GM21619 (cell line): ENCODE data around the gene MYO16.
"Not testable (repeated sequence)": the region's sequence is repeated elsewhere in the genome, so short reads cannot be mapped to it uniquely, and the experiment has no call there.

ENCODE experiments used
- ATAC-seq: cut with Tn5 transposase; IDR thresholded peaks from one replicate; pipeline ENCODE4 v1.9.1; 2021; ENCODE audit not compliant: unreplicated experiment

Gene MYO16

GRCh38 chr13:109033090-109033489 lies 403.7 kb downstream of the MYO16 start:
- no peak for ATAC-seq

DNA sequence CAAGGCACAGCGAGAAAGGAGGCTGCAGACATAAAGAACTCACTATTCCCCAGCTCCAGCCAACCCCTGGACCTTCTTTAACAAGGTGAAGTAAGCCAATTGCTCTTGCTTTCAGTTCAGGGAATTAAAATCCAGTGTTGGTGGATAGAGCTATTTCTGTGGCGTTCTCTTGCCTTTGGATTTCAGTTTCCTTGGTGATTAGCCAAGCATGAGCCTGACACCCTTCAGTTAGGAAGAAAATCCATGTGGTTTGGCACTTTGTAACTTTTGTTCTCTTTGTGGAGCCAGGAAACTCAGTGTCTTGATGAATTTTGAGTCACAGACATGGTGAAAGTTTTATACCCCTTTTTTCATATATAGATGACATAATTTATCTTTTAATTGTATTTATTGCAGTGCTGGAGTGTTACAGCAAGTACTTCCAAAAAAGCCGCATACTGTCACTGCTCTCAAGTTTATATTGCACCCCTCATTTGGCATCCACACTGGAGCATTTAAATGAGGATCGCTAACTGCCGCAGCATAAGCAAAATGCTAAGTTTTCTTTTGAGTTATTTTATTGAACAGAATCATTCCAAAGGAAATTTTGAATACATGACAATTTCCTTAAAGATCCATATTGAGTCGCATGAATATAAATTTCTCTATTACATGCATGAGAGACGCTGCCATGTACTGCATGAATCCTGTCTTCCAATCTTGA lies 406.8 kb downstream of the MYO16 start:
- ATAC-seq, result no peak

- ATAC-seq, result no peak
Measured at GRCh38 chr13:109043636-109044035, 414.2 kb downstream of the MYO16 start.

DNA sequence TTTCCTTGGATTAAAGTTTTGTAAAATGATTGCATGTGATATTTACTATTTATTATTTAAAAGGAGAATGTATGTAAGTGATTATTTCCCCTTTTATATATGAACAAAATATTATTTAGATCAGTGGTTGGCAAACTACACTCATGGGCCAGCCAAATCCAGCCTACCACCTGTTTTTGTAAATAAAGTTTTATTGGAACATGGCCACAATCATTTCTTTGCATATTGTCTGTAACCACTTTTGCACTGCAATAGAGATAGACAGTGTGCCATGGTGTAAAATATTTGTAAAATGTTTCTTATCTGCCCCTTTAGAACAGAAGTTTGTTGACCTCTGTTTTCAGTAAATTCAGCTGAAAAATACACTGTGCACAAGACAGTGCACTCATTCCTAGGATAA lies 426.4 kb downstream of the MYO16 start:
- no peak for ATAC-seq

DNA sequence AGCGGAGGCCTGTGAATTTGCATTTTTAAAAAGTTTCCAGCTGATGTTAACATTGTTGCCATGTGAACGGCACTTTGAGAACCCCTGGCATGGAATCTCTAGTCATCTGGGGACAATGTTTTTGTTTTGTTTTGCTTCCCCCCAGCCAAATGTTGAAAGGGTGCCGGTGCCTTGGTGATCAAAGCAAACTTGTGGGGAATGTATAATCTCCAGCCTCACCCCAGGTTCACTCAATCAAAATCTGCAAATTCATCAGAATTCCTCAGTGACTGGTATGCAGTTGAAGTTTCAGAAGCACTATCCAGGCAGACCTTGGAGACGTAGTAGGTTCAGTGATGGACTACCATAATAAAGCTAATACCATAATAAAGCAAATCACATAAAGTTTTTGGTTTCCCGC lies 428.7 kb downstream of the MYO16 start:
- no peak for ATAC-seq

GRCh38 chr13:109072505-109072904 lies 443.1 kb downstream of the MYO16 start:
- no peak for ATAC-seq

GRCh38 chr13:109074436-109074835 lies 445.0 kb downstream of the MYO16 start:
- ATAC-seq, result no peak

DNA sequence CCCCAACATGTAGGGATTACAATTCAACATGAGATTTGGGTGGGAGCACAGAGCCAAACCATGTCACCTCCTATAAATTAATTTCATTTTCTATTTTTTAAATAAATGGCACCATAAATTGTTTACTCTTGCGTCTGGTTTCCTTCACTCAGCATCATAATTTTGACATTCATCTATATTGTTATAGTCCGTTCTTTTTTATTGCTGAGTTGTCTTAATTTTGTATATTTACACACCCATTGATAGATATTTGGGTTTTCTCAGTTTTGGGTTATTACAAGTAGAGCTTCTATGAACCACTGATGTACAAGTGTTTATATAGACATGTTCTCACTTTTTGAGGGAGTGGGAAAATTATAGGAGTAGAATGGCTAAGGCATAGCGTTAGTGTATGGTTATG lies 445.4 kb downstream of the MYO16 start:
- no peak for ATAC-seq

DNA sequence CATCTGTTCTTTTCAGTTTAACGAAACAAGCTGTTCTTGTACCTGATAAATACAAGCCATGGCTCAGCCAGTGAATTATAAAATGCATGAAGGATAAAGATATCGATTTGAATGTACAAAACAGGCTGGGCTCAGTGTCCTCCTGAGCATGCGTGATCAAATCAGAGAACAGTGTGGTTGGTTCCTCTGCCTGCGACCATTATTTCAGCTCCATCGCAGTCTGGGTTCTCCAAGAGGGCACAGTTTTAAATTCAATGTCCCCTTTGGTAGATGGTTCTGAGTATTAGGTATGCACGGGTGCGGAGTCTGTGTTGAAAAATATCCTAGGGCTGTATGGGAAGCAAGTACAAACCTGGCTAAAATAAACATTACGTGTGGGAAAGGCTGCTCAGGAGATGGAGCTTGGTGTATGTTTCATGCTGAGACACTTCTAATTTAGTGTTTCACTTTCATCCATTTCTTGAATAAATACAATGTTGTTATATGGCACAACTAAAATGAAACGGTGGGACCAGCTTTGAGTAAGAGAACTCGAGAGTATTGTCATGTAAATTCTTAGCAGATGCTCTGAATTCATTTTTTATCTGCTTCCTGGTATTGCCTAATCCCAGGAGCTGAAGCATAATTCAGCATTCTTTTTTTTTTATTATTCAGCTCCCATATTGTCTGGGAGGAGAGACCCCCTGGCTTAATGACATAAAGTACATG lies 458.7 kb downstream of the MYO16 start:
- ATAC-seq, result no peak

DNA sequence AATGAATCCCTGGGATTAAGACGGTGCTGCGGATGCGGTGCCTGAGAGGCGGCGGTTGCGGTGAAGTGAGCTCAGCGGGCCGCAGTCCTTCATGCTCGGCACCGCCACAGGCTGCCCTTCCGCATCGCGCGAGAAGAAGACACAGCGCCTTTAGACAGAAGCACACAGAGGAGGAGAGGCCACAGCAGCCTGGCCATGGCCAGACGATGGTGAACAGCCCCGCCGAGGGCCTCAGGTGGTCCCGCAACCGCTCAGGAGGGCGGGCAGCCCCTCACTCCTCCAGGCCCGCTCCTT lies 459.2 kb downstream of the MYO16 start:
- ATAC-seq, result no peak

- ATAC-seq, result no peak
Measured at GRCh38 chr13:109090796-109091195, 461.4 kb downstream of the MYO16 start.

DNA sequence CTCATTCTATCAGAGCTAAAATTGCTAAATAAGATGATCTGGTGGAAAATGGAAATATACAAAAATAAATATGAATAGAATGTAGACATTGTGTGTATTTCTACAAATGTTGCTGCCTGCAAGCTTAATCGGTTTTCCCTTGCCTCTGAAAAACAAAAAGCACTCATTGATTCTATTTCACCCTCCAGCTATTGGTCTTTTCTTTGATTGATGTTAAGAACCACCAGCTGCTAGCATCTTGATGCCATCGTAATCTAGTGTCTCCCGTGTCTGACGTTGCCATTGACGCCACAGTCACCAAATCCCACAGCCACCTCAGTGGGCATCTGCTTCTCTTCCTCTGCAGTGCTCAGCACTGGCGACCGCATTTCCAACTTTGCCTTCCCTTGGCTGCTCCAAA lies 461.8 kb downstream of the MYO16 start:
- ATAC-seq, result no peak

GRCh38 chr13:109092186-109092585 lies 462.8 kb downstream of the MYO16 start:
- not testable (repeated sequence) for ATAC-seq

- ATAC-seq, result no peak
Measured at GRCh38 chr13:109093998-109094397, 464.6 kb downstream of the MYO16 start.

- no peak for ATAC-seq
Measured at GRCh38 chr13:109095126-109095525, 465.7 kb downstream of the MYO16 start.

DNA sequence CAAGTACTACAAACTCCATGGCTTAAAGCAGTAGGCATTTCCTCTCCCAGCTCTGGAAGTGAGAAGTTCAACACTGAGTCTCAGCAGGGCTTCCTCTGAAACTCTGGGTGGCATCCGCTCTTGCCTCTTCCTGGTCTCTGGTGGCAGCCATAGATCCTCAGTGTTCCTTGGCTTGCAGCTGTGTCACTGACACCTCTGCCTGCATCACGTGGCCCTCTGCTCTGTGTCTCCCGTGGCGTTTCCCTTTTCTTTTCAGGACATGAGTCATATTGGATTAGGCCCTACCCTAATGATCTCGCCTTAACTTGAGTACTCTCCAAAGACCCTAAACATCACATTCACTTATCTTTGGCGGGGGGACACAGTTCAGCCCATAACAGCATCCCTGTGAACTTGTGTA lies 466.7 kb downstream of the MYO16 start:
- ATAC-seq, result no peak

DNA sequence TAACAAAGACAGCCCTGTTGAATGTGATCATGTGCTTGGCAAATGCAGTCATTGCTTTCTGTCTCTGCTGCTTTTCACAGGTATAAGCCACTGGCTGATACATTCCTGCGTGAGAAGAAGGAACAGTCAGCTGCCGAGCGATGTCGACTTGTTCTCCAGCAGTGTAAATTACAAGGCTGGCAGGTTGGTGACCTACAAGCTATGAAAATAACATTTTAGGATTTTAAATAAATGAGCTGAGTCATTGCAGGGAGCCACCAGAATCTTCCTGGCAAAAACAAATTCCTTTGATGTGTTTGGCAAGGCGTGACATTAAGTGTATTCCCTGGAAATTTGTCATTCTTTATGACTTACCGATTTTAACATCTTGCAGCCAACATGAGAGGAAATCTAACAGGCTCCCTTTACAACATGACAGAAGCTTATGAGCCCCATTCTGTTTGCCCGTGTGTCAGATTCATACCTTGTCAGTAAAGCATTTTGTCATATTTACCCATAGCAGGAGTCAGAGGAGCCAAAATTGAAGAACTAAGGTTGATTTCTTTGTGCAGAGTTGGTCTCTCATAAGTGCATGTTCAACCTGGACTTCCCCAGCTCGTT lies 471.4 kb downstream of the MYO16 start:
- peak; percentile 41 for ATAC-seq

- ATAC-seq, result peak; percentile 52
Measured at GRCh38 chr13:109101550-109102144, 472.2 kb downstream of the MYO16 start.

DNA sequence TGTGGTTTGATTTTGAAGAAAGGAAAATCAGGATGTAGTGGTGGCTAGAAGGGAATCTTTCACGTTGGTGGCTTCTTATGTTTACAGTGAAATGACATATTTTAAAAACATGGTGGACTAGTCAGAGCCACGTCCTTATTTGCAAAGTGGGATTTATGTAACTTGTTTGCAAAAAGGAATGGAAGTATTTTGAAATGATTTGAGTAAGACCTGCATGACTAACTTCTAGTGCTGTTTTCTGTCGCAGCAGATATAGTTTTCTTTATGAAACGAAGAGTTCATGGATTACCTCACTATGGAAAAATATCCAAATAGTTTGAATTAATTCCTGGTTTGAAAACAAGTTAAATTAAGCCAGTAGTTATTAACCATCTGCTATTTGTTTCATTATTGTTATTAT lies 476.5 kb downstream of the MYO16 start:
- no peak for ATAC-seq

DNA sequence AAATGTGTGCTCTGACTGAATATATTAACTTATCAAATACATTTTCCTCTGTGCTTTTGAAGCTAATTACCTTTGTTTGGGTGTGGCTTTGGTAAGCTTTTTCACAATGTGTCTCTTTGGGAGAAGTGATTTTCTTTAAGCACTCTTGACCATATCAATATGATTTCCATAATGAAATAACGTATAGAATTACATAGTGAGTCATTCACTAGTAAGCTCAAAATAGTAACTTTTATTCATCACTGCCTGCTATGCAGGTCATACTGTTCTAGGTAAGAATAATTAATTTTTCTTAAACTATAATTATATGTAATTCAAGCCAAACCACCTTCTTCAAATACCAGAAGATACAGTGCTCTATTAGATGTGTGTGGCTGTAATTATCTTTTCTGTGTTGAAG lies 480.7 kb downstream of the MYO16 start:
- no peak for ATAC-seq

DNA sequence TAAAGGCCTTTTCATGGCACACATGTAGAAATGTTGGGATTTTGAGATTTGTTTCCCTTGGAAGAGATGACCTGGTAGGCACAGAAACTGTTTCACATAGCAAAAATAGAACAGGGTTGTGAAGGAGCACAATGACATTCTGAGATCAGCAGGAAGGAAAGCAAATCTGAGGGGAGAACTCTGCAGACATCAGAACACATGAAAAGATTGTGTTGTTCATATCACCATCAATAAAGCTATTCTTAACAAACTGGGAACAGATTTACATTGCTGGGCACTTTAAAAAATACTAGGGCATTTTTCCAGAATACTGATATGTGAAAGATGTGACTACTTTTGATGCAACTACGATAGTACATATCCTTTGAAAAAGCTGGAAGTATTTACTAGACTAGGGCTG lies 481.7 kb downstream of the MYO16 start:
- ATAC-seq, result no peak

- ATAC-seq, result peak; percentile 92
Measured at GRCh38 chr13:109113427-109113826, 484.0 kb downstream of the MYO16 start.
